ENCODE measurements around the gene SAE1. TPM values are rescaled to one million over a fixed set of nuclear protein-coding genes. Genes with fewer than 3 reads are reported as not detected.

The SAE1 gene
- total and polyA plus RNA-seq, 10 of the 15 experiments (the other 5 are each of a cell fraction or from before 2014, with no cell fraction given), result 62.0 to 246 (median 148) TPM

DNA sequence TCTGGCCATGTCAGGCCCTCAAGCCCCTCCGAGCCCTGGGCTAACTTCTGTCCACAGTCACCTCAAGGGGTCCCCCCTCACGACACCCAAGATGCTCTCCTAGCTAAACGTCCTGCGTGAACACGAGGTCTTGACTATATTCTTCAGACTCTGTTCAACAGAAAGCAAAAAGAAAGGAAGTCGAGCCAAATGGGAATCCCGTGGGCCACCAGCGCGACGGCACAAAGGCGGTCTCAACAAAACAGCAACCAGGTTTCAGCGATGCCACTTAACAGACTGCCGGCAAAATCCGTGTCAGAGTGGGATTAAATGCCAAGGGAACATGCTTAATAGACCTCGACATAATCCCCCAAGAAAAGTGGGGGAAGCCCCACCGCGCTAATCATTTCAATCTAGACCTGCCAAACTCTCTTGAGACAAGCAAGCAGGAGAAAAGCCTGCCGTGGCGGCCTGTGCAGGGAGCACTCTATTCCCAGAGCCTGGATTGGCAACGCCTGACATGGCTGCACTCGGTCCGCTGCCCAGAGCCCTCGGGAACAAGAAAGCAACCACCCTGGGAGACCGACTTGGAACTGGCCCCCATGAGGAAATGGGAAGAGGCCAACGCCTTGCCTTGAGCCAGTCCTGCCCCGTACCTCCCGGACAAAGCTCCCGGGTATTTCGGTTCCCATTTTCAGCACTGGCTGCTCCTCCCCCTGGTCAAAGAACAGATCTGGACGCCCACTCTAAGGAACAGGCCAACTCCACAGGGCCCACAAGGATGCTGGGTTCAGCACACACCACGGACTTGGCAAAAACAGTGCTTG, 33.0 kb upstream of the SAE1 start:
- FAIRE-seq (no peak), ATAC-seq (no peak), DNase-seq (ENCODE audit: low read depth, low spot score) (no peak)
- in situ Hi-C loops (cut with MboI) (no loop called here), intact Hi-C loops (cut with micrococcal nuclease; ENCODE audit: unreplicated experiment) (no loop called here)
- no peak overlapping the region for H3K4me3 ChIP-seq
- no peaks in the 10 kb centered on the region for H4K20me1 ChIP-seq (ENCODE audit: control insufficient read depth, insufficient read depth)
- H3K79me2 ChIP-seq (ENCODE audit: control insufficient read depth, insufficient read depth, low read length), result peaks cover 72% of the 10 kb centered on the region
- no peak overlapping the region for H2AFZ ChIP-seq (ENCODE audit: control insufficient read depth, low read depth, low read length)
- H3K4me1 ChIP-seq (ENCODE audit: control insufficient read depth, insufficient read depth, low read length), result peaks cover 28% of the 10 kb centered on the region
- 88% methylated on average over 31 of the region's 31 CpGs for WGBS (ENCODE audit: insufficient coverage, insufficient replicate concordance, low lambda C conversion rate, missing lambda C conversion rate)
- no peaks in the 10 kb centered on the region for H3K9me3 ChIP-seq (replicated peaks; ENCODE audit: control insufficient read depth, insufficient read depth, low read length)
- H3K9ac ChIP-seq (ENCODE audit: control insufficient read depth, insufficient read depth, low read length), result no peak overlapping the region
- BruUV-seq (replicated peaks), result no TSS peak
- H3K27ac ChIP-seq (ENCODE audit: control insufficient read depth, insufficient read depth), result no peak overlapping the region
- ChIA-PET SMC1A (ENCODE audit: uncharacterized antibody, unreplicated experiment) (no interaction called here), CTCF (interaction anchor here (0.7 kb wide), 1 partner anchor 14 kb away, joined by 3 read pairs; no protein-coding TSS in a partner anchor), POLR2A (interaction anchor here (0.6 to 0.7 kb wide), 2 partner anchors 80 to 416 kb away, joined by 4 to 6 read pairs; no protein-coding TSS in a partner anchor), RAD21 (ENCODE audit: unreplicated experiment) (no interaction called here)
- H3K27me3 ChIP-seq (replicated peaks in 1 of 2; ENCODE audit: control insufficient read depth in 2 of 2, insufficient read depth in 2 of 2, low read length in 1 of 2), result no peaks in the 10 kb centered on the region
- H3K4me2 ChIP-seq (ENCODE audit: control insufficient read depth, insufficient read depth), result no peak overlapping the region
- peaks cover 13 to 19% of the 10 kb centered on the region in 2 experiments for H3K36me3 ChIP-seq (ENCODE audit: control insufficient read depth in 2 of 2, insufficient read depth in 2 of 2, low read length in 1 of 2)
- TF ChIP-seq IKZF1 (conservative IDR thresholded peaks at IDR 0.05) (no peak), SUPT20H (IDR thresholded peaks at IDR 0.05; ENCODE audit: borderline replicate concordance, control insufficient read depth, low read depth, low read length) (no peak), NR2C2 (IDR thresholded peaks at IDR 0.05; ENCODE audit: borderline replicate concordance, control insufficient read depth, insufficient read length, low read depth) (no peak), ESRRA (IDR thresholded peaks at IDR 0.05; ENCODE audit: low read length) (no peak), BHLHE40 (IDR thresholded peaks at IDR 0.05; ENCODE audit: borderline replicate concordance in 1 of 2, low read depth in 2 of 2, low read length in 1 of 2) (no peak), YY1 (IDR thresholded peaks at IDR 0.05; ENCODE audit: low read depth, low read length) (no peak), STAT3 (IDR thresholded peaks at IDR 0.05; ENCODE audit: low read depth, low read length) (no peak), PML (IDR thresholded peaks at IDR 0.05; ENCODE audit: low read length) (no peak), MXI1 (IDR thresholded peaks at IDR 0.05; ENCODE audit: low read depth, low read length) (no peak), FOXK2 (IDR thresholded peaks at IDR 0.05) (no peak), EP300 (IDR thresholded peaks at IDR 0.05; ENCODE audit: borderline replicate concordance in 1 of 2, control insufficient read depth in 1 of 2, low read depth in 2 of 2, low read length in 2 of 2) (no peak)
- TF ChIP-seq, protein P1, sequence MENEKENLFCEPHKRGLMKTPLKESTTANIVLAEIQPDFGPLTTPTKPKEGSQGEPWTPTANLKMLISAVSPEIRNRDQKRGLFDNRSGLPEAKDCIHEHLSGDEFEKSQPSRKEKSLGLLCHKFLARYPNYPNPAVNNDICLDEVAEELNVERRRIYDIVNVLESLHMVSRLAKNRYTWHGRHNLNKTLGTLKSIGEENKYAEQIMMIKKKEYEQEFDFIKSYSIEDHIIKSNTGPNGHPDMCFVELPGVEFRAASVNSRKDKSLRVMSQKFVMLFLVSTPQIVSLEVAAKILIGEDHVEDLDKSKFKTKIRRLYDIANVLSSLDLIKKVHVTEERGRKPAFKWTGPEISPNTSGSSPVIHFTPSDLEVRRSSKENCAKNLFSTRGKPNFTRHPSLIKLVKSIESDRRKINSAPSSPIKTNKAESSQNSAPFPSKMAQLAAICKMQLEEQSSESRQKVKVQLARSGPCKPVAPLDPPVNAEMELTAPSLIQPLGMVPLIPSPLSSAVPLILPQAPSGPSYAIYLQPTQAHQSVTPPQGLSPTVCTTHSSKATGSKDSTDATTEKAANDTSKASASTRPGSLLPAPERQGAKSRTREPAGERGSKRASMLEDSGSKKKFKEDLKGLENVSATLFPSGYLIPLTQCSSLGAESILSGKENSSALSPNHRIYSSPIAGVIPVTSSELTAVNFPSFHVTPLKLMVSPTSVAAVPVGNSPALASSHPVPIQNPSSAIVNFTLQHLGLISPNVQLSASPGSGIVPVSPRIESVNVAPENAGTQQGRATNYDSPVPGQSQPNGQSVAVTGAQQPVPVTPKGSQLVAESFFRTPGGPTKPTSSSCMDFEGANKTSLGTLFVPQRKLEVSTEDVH (IDR thresholded peaks at IDR 0.05; ENCODE audit: low read depth, partially characterized antibody), result no peak
- TF ChIP-seq, protein P2, sequence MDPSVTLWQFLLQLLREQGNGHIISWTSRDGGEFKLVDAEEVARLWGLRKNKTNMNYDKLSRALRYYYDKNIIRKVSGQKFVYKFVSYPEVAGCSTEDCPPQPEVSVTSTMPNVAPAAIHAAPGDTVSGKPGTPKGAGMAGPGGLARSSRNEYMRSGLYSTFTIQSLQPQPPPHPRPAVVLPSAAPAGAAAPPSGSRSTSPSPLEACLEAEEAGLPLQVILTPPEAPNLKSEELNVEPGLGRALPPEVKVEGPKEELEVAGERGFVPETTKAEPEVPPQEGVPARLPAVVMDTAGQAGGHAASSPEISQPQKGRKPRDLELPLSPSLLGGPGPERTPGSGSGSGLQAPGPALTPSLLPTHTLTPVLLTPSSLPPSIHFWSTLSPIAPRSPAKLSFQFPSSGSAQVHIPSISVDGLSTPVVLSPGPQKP (IDR thresholded peaks at IDR 0.05; ENCODE audit: low read depth, low read length), result no peak
- TF ChIP-seq, protein P3, sequence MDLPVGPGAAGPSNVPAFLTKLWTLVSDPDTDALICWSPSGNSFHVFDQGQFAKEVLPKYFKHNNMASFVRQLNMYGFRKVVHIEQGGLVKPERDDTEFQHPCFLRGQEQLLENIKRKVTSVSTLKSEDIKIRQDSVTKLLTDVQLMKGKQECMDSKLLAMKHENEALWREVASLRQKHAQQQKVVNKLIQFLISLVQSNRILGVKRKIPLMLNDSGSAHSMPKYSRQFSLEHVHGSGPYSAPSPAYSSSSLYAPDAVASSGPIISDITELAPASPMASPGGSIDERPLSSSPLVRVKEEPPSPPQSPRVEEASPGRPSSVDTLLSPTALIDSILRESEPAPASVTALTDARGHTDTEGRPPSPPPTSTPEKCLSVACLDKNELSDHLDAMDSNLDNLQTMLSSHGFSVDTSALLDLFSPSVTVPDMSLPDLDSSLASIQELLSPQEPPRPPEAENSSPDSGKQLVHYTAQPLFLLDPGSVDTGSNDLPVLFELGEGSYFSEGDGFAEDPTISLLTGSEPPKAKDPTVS (IDR thresholded peaks at IDR 0.05; ENCODE audit: low read depth, low read length), result no peak
- TF ChIP-seq, protein P4, sequence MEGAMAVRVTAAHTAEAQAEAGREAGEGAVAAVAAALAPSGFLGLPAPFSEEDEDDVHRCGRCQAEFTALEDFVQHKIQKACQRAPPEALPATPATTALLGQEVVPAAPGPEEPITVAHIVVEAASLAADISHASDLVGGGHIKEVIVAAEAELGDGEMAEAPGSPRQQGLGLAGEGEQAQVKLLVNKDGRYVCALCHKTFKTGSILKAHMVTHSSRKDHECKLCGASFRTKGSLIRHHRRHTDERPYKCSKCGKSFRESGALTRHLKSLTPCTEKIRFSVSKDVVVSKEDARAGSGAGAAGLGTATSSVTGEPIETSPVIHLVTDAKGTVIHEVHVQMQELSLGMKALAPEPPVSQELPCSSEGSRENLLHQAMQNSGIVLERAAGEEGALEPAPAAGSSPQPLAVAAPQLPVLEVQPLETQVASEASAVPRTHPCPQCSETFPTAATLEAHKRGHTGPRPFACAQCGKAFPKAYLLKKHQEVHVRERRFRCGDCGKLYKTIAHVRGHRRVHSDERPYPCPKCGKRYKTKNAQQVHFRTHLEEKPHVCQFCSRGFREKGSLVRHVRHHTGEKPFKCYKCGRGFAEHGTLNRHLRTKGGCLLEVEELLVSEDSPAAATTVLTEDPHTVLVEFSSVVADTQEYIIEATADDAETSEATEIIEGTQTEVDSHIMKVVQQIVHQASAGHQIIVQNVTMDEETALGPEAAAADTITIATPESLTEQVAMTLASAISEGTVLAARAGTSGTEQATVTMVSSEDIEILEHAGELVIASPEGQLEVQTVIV (IDR thresholded peaks at IDR 0.05; ENCODE audit: borderline replicate concordance, partially characterized antibody), result no peak

Measured in GM12878 (cell line).